Bladder microvascular endothelial cell (primary cell): ENCODE measurements around the gene MAP3K5. TPM values are rescaled to one million over a fixed set of nuclear protein-coding genes. Genes with fewer than 3 reads are reported as not detected.

Source experiments
- total RNA-seq: library from RNA; depleted of rRNA; stranded (reverse); fragments of >200 nt; gene quantifications from 2 replicates; pipeline ENCODE4 v1.2.3, GENCODE V29; 2014

Gene MAP3K5
- 2.9 and 3.5 TPM in 2 replicates for total RNA-seq

GRCh38 chr6:136792410-136793262, at the start of gene MAP3K5:
TSS of gene MAP3K5 (minus strand) at chr6:136792477. CDS start at chr6:136792157, 320 bp downstream.

DNA sequence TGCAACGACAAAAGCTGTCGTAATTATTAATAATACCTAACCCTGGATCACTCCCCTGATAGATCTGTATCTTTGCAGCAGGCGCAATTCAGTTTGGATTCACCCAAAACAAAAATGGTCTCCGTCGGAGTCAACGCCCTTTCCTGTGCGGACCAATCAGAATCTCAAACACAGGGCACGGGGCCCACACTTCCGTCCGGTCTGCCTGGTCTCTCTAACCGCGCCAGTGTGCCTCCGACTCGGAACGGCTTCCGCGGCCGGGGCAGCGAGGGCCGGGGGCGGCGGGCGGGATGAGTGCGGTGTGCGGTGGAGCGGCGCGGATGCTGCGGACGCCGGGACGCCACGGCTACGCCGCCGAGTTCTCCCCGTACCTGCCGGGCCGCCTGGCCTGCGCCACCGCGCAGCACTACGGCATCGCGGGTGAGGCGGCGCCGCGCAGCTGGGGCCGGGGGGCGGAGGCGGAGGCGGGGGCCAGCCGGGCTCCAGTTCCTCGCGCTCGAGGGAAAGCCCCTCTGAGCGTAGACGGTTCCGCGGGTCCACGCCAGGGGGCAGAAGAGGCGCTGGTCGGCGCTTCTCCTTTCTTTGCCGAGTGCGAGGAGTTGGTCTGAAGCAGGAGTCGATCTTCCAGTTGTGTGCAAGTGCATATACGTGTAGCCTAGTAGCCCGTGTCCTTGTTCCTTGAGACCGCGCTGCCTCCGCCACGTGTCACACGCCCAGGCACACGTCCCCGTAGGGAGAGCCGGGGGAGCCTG, 30.3 kb upstream of the MAP3K5 start, which contains the start of gene PEX7:
Gene PEX7, plus strand, starts transcription at position 217 of the 752 bp plus-strand sequence. Its CDS starts 74 bp downstream, at position 291.

GRCh38 chr6:136550330-136551071, 241.8 kb downstream of the MAP3K5 start, which contains the start of gene MAP7:
TSS of gene MAP7 (minus strand) at chr6:136550422. CDS start at chr6:136550408, 14 bp downstream.

Other genes with a start within 250 kb of the MAP3K5 start
- 0.16 and 0.63 TPM in 2 replicates for gene MAP7, start 242.1 kb downstream of the MAP3K5 start, total RNA-seq
- 2.3 and 3.5 TPM in 2 replicates for gene PEX7, start 30.1 kb upstream of the MAP3K5 start, total RNA-seq
- gene SLC35D3, start 129.8 kb upstream of the MAP3K5 start, total RNA-seq = not detected in 2 replicates